Central memory CD8-positive, alpha-beta T cell (primary cell): ENCODE measurements around the gene GRIN2A.

Source experiments
- ATAC-seq: fragments of 150-1000 bp; cut with Tn5 transposase; replicated peaks from 2 replicates; pipeline ENCODE4 v1.10.0; 2022; ENCODE audit warnings: mild to moderate bottlenecking, moderate FRiP score, moderate number of reproducible peaks; ENCODE audit not compliant: poor library complexity, severe bottlenecking; ENCODE audit errors: extremely low read depth
- DNase-seq, 2 donors: peaks; one replicate each; pipeline ENCODE4 v3.0.0; 2021; ENCODE audit warnings: low spot score in 2 of 2
- H3K27ac Mint-ChIP-seq: one replicate; pipeline ENCODE4 v1.8.0; 2022; ENCODE audit warnings: low read depth, mild to moderate bottlenecking, moderate library complexity, mixed read lengths
- H3K27me3 Mint-ChIP-seq: one replicate; pipeline ENCODE4 v1.8.0; 2022; ENCODE audit warnings: mixed read lengths
- H3K36me3 Mint-ChIP-seq: one replicate; pipeline ENCODE4 v1.8.0; 2022; ENCODE audit warnings: mild to moderate bottlenecking, moderate library complexity, mixed read lengths; ENCODE audit not compliant: insufficient read depth
- H3K4me1 Mint-ChIP-seq: one replicate; pipeline ENCODE4 v1.8.0; 2022; ENCODE audit warnings: mixed read lengths
- H3K4me3 Mint-ChIP-seq: one replicate; pipeline ENCODE4 v1.8.0; 2022; ENCODE audit warnings: mild to moderate bottlenecking, moderate library complexity, mixed read lengths
- H3K9me3 Mint-ChIP-seq: one replicate; pipeline ENCODE4 v1.8.0; 2022; ENCODE audit warnings: mixed read lengths

Gene GRIN2A

DNA sequence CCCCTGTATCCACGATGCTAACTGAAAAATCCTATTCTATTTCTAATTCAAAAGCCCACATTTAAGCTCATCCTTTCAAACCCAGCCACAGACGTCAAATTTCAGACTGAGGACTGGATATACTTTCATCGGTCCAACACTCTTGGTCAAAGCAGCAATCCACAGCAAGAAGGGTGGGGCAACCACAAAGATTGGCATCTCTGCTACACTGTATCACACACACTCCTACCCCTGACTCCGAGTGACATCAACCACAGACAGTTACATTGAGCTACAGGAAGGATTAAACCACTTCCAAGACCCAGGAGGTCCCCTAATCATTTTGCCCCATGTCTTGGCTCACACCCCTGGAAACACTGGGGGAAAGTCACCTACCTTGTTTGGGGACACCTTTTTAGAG, 61.3 kb downstream of the GRIN2A start:
- Mint-ChIP-seq H3K27me3 (peaks cover 31% of the 10 kb centered on the region), H3K4me1 (no peaks in the 10 kb centered on the region), H3K27ac (no peak overlapping the region), H3K9me3 (no peaks in the 10 kb centered on the region), H3K4me3 (no peak overlapping the region), H3K36me3 (no peaks in the 10 kb centered on the region)
- ATAC-seq (no peak), DNase-seq (no peak)

DNA sequence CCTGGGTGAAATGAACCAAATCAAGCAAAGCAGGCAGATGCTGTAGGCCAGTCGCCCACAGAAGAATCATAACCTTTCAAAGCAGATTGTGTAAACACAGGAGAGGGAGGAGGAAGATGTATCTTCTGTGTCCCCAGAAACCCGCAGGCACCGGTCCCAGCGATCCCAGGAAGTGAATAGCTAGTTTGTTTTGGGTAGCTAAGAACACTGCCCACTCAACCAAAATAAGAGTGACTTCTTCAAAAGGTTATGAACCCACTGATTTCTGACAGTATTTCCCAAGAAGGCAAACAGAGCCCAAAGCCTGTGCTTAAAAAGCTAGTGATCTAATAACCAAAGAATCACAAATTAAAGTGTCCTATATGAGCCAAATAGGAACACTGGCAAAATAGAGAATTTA, 67.8 kb downstream of the GRIN2A start:
- Mint-ChIP-seq H3K27ac (no peak overlapping the region), H3K4me1 (no peaks in the 10 kb centered on the region), H3K27me3 (no peaks in the 10 kb centered on the region), H3K9me3 (no peaks in the 10 kb centered on the region), H3K4me3 (no peak overlapping the region), H3K36me3 (no peaks in the 10 kb centered on the region)
- ATAC-seq (no peak), DNase-seq (no peak)

DNA sequence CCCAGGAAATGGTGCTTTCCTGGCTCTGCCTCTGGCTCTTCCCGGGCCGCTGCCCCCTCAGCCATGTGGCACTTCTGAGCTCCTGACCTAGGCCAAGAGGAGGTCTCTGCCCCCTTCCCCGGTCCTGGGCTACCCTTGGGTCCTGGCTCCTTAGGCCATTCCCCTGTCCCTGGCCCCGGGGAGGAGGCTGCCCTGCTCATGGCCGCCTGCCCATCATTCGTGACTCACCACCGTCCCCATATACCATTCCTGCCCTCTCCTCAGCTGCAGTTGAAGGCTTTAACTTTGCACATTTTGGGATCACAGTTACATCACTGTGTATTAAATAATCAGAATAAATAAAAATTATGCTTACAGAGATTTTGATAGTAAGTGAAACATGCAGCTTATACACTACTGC, 69.0 kb downstream of the GRIN2A start:
- Mint-ChIP-seq H3K36me3 (no peaks in the 10 kb centered on the region), H3K27me3 (no peaks in the 10 kb centered on the region), H3K9me3 (no peaks in the 10 kb centered on the region), H3K27ac (no peak overlapping the region), H3K4me3 (no peak overlapping the region), H3K4me1 (no peaks in the 10 kb centered on the region)
- ATAC-seq (no peak), DNase-seq (no peak)

DNA sequence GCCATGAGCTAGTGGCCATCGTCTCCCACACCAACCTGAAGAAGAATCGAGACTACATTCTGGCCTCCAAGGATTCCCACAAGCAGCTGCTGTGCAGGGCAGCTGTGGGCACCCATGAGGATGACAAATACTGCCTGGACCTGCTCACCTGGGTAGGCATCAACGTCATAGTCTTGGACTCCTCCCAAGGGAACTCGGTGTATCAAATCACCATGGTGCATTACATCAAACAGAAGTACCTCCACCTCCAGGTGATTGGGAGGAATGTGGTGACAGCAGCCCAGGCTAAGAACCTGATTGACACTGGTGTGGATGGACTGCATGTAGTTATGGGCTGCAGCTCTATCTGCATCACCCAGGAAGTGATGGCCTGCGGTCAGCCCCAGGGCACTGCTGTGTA, 70.2 kb downstream of the GRIN2A start:
- ATAC-seq (no peak), DNase-seq (no peak)
- Mint-ChIP-seq H3K36me3 (no peaks in the 10 kb centered on the region), H3K27me3 (no peaks in the 10 kb centered on the region), H3K27ac (no peak overlapping the region), H3K4me3 (no peak overlapping the region), H3K4me1 (no peaks in the 10 kb centered on the region), H3K9me3 (no peaks in the 10 kb centered on the region)

DNA sequence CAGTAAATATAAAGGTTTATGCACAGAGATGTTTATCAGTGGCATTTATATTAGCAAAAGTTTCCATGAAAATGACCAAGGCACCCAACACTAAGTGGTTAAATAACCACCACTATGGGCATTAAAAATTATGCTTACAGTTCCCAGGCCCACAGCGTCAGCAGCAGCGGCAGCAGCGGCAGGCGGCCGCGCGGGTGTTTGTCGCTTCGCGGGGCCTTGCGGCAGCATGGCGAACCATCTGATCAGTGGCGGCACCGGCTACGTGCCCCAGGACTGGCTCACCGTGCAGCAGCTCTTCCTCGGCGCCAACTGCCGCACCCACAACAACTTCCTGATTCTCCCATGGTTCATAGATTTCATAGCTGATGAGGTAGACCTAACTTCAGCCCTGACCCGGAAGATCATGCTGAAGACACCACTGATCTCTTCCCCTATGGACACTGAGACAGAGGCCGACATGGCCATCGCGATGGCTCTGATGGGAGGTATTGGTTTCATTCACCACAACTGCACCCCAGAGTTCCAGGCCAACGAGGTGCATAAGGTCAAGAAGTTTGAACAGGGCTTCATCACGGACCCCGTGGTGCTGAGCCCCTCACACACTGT, 71.0 kb downstream of the GRIN2A start:
- H3K9me3 Mint-ChIP-seq: no peaks in the 10 kb centered on the region
- H3K4me3 Mint-ChIP-seq: no peak overlapping the region
- H3K36me3 Mint-ChIP-seq: no peaks in the 10 kb centered on the region
- H3K4me1 Mint-ChIP-seq: no peaks in the 10 kb centered on the region
- no peak overlapping the region for H3K27ac Mint-ChIP-seq
- H3K27me3 Mint-ChIP-seq: no peaks in the 10 kb centered on the region
- DNase-seq: no peak
- no peak for ATAC-seq

DNA sequence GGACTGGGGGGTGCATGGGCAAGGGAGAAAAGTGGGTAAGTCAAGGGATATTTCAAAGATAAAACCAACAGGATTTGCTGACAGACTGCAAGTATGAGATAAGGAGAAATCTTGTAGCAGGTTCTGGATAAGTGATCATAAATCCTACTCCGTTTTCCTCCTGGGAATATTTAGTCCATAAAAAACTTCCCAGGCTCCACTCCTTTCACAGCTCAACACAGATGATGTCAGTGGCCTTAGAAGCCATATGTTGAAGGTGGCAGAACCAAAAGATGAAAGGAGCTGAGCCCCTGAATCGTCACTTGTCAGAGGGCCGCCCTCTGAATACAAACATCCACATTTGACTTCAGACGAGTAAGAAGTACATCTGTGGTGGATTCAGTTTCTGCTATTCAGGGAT, 71.7 kb downstream of the GRIN2A start:
- DNase-seq: no peak
- no peak for ATAC-seq
- H3K4me1 Mint-ChIP-seq: no peaks in the 10 kb centered on the region
- H3K27me3 Mint-ChIP-seq: no peaks in the 10 kb centered on the region
- H3K27ac Mint-ChIP-seq: no peak overlapping the region
- H3K9me3 Mint-ChIP-seq: no peaks in the 10 kb centered on the region
- H3K4me3 Mint-ChIP-seq: no peak overlapping the region
- no peaks in the 10 kb centered on the region for H3K36me3 Mint-ChIP-seq

DNA sequence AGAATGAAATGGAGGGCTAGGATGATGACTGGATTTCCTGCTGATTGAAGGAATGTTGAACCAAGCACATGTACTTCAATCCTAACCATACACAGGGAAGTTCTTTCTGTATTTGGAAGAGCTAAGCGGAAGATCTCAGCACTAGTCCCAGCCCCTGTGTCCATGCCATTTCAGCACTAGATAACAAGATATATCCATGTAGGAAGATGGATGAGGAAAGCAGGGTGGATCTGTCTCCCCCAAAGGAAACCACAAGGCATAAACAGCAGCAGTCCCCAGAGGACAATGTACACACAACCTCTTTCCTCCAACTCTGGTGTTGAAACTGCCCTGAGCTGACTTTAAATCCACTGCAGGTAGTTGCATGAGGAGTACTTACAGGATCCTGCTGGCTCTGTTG, 75.1 kb downstream of the GRIN2A start:
- no peak overlapping the region for H3K4me3 Mint-ChIP-seq
- no peaks in the 10 kb centered on the region for H3K36me3 Mint-ChIP-seq
- H3K27ac Mint-ChIP-seq: no peak overlapping the region
- DNase-seq (no peak), ATAC-seq (no peak)
- H3K4me1 Mint-ChIP-seq: no peaks in the 10 kb centered on the region
- peaks cover 7% of the 10 kb centered on the region for H3K27me3 Mint-ChIP-seq
- no peaks in the 10 kb centered on the region for H3K9me3 Mint-ChIP-seq

DNA sequence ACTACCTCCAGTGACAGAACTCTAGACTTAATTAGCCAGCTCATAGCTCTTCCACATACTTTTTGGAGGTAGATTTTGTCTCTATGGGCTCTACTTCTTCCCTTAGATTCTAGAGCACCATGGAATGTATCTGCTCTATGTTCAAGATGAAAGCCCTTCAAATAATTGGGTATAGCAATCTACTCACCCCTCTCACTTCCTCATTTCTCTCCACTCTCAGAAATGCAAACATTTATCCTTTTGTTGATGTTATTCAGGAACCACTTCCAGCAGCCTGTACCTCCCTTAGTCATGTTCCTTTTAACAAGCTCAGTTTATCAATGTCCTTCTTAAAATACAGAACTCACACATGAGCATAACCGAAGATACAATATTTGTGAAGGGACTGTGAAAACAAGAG, 78.5 kb downstream of the GRIN2A start:
- no peaks in the 10 kb centered on the region for H3K36me3 Mint-ChIP-seq
- no peak overlapping the region for H3K4me3 Mint-ChIP-seq
- H3K4me1 Mint-ChIP-seq: no peaks in the 10 kb centered on the region
- ATAC-seq: no peak
- peaks cover 7% of the 10 kb centered on the region for H3K27me3 Mint-ChIP-seq
- peaks cover 6% of the 10 kb centered on the region for H3K9me3 Mint-ChIP-seq
- H3K27ac Mint-ChIP-seq: no peak overlapping the region
- DNase-seq: no peak

DNA sequence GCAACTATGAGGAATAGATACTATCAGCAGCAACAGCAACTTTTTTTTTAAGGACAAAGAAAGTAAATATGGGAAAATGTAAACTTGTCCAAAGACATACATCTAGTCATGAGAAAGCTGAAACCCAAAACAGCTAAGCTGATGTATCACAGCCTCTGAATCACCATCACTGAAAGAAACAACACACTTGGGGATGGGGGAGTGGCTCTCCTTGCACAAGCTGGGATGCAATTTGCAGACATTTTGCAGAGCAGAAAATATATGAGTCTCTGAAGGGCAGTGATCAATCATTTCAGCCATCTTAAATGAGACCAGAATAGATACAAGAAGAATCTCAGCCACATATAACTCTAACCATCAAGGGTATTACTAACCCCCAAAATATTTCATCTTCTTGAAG, 79.1 kb downstream of the GRIN2A start:
- peaks cover 7% of the 10 kb centered on the region for H3K27me3 Mint-ChIP-seq
- H3K27ac Mint-ChIP-seq: no peak overlapping the region
- DNase-seq (no peak), ATAC-seq (no peak)
- H3K4me3 Mint-ChIP-seq: no peak overlapping the region
- H3K36me3 Mint-ChIP-seq: no peaks in the 10 kb centered on the region
- H3K9me3 Mint-ChIP-seq: peaks cover 6% of the 10 kb centered on the region
- H3K4me1 Mint-ChIP-seq: no peaks in the 10 kb centered on the region

DNA sequence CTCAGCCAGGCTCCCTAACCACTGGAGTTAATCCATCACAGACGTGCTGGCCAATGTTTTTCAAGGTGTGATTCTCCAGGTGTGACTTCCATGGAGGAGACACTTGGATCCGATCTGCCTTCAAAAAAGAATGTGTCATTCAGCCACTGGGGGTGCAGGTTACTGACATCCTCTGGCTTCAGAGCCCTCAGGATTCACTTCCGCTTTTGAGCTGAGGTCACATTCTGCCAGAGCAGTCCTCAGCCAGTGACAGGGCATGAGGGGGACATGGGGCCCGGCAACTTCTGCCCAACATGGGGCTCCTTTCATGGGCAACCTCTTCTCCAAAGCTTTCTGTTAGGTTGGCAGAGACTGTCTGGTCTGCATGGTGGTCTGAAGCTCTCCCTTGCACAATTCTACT, 81.4 kb downstream of the GRIN2A start:
- ATAC-seq (no peak), DNase-seq (no peak)
- peaks cover 11% of the 10 kb centered on the region for H3K9me3 Mint-ChIP-seq
- H3K27ac Mint-ChIP-seq: no peak overlapping the region
- no peak overlapping the region for H3K4me3 Mint-ChIP-seq
- H3K4me1 Mint-ChIP-seq: no peaks in the 10 kb centered on the region
- H3K27me3 Mint-ChIP-seq: peaks cover 7% of the 10 kb centered on the region
- H3K36me3 Mint-ChIP-seq: no peaks in the 10 kb centered on the region

DNA sequence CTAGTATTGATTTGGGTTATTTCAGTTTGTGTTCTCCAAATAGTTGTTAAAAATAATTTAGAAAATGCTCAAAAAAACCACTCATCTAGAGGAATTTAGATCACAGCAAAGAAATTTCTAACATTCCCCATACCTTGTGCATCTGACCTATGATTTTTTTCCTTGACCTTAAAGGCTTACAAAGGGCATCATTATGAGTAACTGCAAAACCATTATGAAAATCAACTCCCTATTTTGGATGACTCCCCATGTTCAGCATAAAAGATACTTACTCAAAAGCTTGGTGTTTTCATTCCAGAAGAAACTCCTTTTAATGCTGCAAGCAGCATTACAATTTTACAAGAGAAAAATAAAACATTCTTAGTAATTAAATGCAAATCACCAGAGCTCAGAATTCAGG, 83.2 kb downstream of the GRIN2A start:
- Mint-ChIP-seq H3K4me1 (no peaks in the 10 kb centered on the region), H3K36me3 (no peaks in the 10 kb centered on the region), H3K9me3 (peaks cover 11% of the 10 kb centered on the region), H3K4me3 (no peak overlapping the region), H3K27ac (no peak overlapping the region), H3K27me3 (no peaks in the 10 kb centered on the region)
- ATAC-seq (no peak), DNase-seq (no peak)

DNA sequence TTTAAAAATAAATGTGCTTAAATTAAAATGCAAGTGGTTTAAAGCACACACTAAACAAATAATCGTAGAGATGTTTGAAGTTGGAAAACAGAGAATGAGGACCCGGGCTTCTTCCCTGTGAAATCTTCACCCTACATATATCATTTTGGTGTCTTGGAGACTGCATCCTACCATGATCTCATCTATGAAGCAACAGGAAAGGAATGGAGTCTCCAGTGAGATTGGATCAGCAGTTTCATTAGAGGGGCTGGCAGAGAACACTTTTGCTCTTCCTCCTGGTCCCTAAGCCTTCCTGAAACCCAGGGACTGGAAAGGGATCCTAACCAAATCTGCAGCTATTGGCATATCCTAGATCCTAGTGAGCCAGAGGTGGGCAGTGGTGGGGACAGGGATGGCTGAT, 85.0 kb downstream of the GRIN2A start:
- H3K4me1 Mint-ChIP-seq: no peaks in the 10 kb centered on the region
- peaks cover 11% of the 10 kb centered on the region for H3K9me3 Mint-ChIP-seq
- no peaks in the 10 kb centered on the region for H3K27me3 Mint-ChIP-seq
- DNase-seq (no peak), ATAC-seq (no peak)
- H3K4me3 Mint-ChIP-seq: no peak overlapping the region
- H3K27ac Mint-ChIP-seq: no peak overlapping the region
- no peaks in the 10 kb centered on the region for H3K36me3 Mint-ChIP-seq

DNA sequence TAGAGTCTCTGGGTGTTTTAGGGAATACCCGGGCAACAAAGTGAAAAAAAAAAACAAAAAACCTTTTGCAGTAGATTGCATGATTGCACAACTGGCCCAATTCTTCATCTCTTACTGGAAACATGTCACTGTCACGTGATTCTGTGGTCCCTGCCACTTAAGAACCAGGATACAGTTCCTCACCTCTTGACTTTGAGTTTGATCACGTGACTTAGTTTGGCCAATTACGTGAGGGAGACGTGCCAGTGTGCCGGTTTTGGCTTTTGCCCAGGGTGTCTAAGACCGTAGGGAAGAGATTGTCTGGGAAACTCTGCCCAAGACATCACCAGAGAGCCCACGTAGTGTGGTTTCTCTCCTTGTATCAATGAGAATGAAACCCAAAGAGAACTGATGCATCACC, 88.7 kb downstream of the GRIN2A start:
- Mint-ChIP-seq H3K27me3 (peaks cover 9% of the 10 kb centered on the region), H3K4me3 (no peak overlapping the region), H3K27ac (no peak overlapping the region), H3K9me3 (peaks cover 5% of the 10 kb centered on the region), H3K4me1 (no peaks in the 10 kb centered on the region), H3K36me3 (no peaks in the 10 kb centered on the region)
- ATAC-seq: no peak
- no peak for DNase-seq

DNA sequence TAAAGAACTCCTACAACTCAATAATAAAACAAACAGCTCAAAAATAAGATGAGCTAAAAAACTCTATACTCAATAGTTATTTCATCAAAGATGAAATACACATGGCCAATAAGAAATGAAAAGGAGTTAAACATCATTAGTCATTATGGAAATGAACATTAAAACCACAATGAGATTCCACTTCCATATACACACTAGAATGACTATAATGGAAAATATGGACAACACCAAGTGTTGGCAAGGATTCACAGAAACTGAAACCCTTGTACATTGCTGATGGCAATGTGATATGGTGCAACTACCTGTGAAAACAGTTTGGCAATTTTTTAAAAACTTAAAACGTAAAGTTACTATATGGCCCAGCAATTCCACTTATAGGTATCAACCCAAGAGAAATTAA, 91.4 kb downstream of the GRIN2A start:
- Mint-ChIP-seq H3K4me3 (no peak overlapping the region), H3K36me3 (no peaks in the 10 kb centered on the region), H3K4me1 (no peaks in the 10 kb centered on the region), H3K9me3 (no peaks in the 10 kb centered on the region), H3K27ac (no peak overlapping the region), H3K27me3 (peaks cover 9% of the 10 kb centered on the region)
- DNase-seq (no peak), ATAC-seq (no peak)
